Thyroid gland (tissue), 4 donors: Measurements from ENCODE around the gene B3GNT7. TPM values are rescaled to one million over a fixed set of nuclear protein-coding genes. Genes with fewer than 3 reads are reported as not detected.
A peak's percentile ranks its signal among the peaks of the same experiment; 100 is the strongest.
"Not testable (repeated sequence)": the region's sequence is repeated elsewhere in the genome, so short reads cannot be mapped to it uniquely, and the experiment has no call there.

ENCODE experiments used
- DNase-seq, 2 donors: peaks; one replicate each; pipeline ENCODE4 v3.0.0-alpha.2; 2019
- H3K27ac ChIP-seq, 3 donors: fragments of 200-600 bp; sonication (generic); 1 replicate in 2 of 3; 2 replicates in 1 of 3; pipeline ENCODE4 v1.5.1; 2016 to 2019; ENCODE audit warnings: mild to moderate bottlenecking in 1 of 3, moderate library complexity in 1 of 3
- H3K27me3 ChIP-seq: fragments of 200-600 bp; sonication (generic); one replicate; pipeline ENCODE4 v1.5.1; 2019
- H3K36me3 ChIP-seq, 2 donors: fragments of 200-600 bp; sonication (generic); one replicate each; pipeline ENCODE4 v1.5.1; 2016 to 2019
- H3K4me1 ChIP-seq, 2 donors: fragments of 200-600 bp; sonication (generic); one replicate each; pipeline ENCODE4 v1.5.1; 2017 to 2019
- H3K4me3 ChIP-seq, 3 donors: fragments of 200-600 bp; sonication (generic); replicated peaks in 1 of 3; 1 replicate in 2 of 3; 2 replicates in 1 of 3; pipeline ENCODE4 v1.5.1; 2016; ENCODE audit warnings: mild to moderate bottlenecking in 1 of 3
- H3K9me3 ChIP-seq: fragments of 200-600 bp; sonication (generic); one replicate; pipeline ENCODE4 v1.5.1; 2017
- POLR2A ChIP-seq, 2 donors: fragments of 450-650 bp; IDR thresholded peaks; one replicate each; pipeline ENCODE4 v1.6.1; 2017; ENCODE audit warnings: antibody characterized with exemption in 2 of 2, mild to moderate bottlenecking in 2 of 2, moderate library complexity in 1 of 2
- WGBS, 2 donors: methylation state at CpG; one replicate each; pipeline ENCODE4 v1.1.5; 2017; 5-methylcytosine and 5-hydroxymethylcytosine counted together
- intact Hi-C: fragments of 100-400 bp; cut with DNase I; formaldehyde crosslinking; loops from one replicate; pipeline ENCODE4 v1.15.1; 2023
- total RNA-seq, 4 donors: library from RNA; depleted of rRNA; stranded (reverse); fragments of >200 nt; gene quantifications; one replicate each; pipeline ENCODE4 v1.2.3, GENCODE V29; 2016
- TF ChIP-seq, protein P1 (sequence below), 6 experiments: fragments of 200-600 bp in 3 of 6; fragments of 450-650 bp in 3 of 6; sonication (generic) in 3 of 6; IDR thresholded peaks; one replicate each; pipeline ENCODE4 v1.5.1; 2016 to 2019; ENCODE audit warnings: antibody characterized with exemption in 6 of 6, mild to moderate bottlenecking in 2 of 6, inconsistent platforms in 1 of 6, moderate library complexity in 1 of 6

Gene B3GNT7
- total RNA-seq, 4 donors from 2014 or later, result 6.5 to 19.2 (median 7.8) TPM

DNA sequence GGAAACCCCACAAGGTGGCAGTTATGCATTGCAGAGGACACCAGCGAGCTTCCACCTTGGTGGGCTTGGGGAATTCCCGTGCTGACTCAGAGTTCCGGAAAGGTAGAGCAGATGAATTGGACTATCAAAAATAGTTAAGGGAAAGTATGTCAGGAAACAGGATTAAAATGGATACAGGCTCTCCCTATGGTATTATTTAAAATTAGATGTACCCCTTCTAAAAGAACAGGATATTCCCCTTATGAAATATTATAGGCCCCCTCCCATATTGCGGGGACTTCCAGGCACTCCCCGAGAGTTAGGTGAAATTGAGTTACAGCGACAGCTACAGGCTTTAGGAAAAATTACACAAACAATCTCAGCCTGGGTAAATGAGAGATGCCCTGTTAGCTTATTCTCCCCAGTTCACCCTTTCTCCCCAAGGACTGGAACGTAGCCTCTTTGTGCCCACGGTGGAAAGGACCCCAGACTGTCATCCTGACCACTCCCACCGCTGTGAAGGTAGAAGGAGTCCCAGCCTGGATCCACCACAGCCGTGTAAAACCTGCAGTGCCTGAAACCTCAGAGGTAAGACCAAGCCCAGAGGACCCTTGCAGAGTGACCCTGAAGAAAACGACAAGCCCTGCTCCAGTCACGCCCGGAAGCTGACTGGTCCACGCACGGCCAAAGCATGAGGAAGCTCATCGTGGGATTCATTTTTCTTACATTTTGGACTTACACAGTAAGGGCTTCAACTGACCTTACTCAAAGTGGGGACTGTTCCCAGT, 10.3 kb downstream of the B3GNT7 start:
- 27 to 34% methylated on average over 16 of the region's 16 CpGs for WGBS, 2 donors
- H3K9me3 ChIP-seq, intact Hi-C loops, H3K27ac ChIP-seq, DNase-seq, H3K27me3 ChIP-seq, H3K4me3 ChIP-seq, H3K4me1 ChIP-seq, H3K36me3 ChIP-seq: not testable (repeated sequence)
- TF ChIP-seq, protein P1, sequence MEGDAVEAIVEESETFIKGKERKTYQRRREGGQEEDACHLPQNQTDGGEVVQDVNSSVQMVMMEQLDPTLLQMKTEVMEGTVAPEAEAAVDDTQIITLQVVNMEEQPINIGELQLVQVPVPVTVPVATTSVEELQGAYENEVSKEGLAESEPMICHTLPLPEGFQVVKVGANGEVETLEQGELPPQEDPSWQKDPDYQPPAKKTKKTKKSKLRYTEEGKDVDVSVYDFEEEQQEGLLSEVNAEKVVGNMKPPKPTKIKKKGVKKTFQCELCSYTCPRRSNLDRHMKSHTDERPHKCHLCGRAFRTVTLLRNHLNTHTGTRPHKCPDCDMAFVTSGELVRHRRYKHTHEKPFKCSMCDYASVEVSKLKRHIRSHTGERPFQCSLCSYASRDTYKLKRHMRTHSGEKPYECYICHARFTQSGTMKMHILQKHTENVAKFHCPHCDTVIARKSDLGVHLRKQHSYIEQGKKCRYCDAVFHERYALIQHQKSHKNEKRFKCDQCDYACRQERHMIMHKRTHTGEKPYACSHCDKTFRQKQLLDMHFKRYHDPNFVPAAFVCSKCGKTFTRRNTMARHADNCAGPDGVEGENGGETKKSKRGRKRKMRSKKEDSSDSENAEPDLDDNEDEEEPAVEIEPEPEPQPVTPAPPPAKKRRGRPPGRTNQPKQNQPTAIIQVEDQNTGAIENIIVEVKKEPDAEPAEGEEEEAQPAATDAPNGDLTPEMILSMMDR (IDR thresholded peaks at IDR 0.05), result peak; percentile 14 to 65 (median 46)

DNA sequence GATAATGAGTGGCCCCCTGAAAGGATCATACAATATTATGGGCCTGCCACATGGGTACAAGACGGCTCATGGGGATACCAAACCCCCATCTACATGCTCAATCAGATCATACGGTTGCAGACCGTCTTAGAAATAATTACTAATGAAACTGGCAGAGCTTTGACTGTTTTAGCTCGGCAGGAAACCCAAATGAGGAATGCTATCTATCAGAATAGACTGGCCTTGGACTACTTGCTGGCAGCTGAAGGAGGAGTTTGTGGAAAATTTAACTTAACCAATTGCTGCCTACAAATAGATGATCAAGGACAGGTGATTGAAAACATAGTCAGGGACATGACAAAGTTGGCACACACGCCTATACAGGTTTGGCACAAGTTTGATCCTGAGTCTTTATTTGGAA, 12.2 kb downstream of the B3GNT7 start:
- H3K27ac ChIP-seq, H3K27me3 ChIP-seq, H3K36me3 ChIP-seq, H3K9me3 ChIP-seq, intact Hi-C loops, H3K4me3 ChIP-seq, DNase-seq: not testable (repeated sequence)
- WGBS, 2 donors, result 71 to 88% methylated on average over 5 of the region's 5 CpGs
- H3K4me1 ChIP-seq, result peaks cover 5 to 14% of the 10 kb centered on the region in 2 donors

DNA sequence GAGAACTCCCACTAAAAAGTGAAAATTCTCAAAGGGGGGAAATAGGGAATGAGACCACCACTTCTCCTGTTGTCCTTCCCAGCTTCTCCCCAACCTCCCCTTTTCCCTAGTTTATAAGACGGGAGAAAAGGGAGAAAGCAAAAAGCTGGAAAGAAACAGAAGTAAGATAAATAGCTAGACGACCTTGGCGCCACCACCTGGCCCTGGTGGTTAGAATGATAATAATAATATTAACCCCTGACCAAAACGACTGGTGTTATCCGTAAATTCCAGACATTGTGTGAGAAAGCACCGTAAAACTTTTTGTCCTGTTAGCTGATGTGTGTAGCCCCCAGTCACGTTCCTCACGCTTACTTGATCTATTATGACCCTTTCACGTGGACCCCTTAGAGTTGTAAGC, 12.8 kb downstream of the B3GNT7 start:
- intact Hi-C loops, H3K9me3 ChIP-seq, H3K36me3 ChIP-seq, H3K27ac ChIP-seq, H3K27me3 ChIP-seq, H3K4me3 ChIP-seq, DNase-seq: not testable (repeated sequence)
- H3K4me1 ChIP-seq, result peaks cover 5 to 15% of the 10 kb centered on the region in 2 donors
- WGBS, 2 donors, result 87 to 92% methylated on average over 9 of the region's 9 CpGs

DNA sequence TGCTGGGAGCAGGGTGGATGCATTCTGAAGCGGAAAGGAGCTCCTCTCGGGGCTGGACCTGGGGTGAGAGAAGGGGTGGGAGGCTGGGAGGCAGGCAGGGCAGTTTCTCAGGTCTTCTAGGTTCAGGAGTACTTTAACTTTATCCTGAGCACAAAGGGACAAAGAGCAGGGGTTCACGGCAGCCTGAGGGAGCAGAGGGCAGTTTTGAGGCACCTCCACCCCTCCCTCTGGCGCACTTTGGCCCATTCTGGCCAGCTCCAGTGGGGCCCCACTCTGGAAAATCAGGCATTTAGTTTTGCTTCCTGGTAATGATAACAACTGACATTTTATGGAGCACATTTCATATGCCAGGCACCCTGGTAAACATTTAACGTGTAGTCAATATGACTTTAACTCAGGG, 14.3 kb downstream of the B3GNT7 start:
- no peaks in the 10 kb centered on the region for H3K27me3 ChIP-seq
- no peaks in the 10 kb centered on the region for H3K36me3 ChIP-seq
- WGBS, 2 donors, result 95 to 99% methylated on average over 5 of the region's 5 CpGs
- no peak overlapping the region for H3K4me3 ChIP-seq
- no peak for TF ChIP-seq POLR2A (IDR thresholded peaks at IDR 0.05)
- TF ChIP-seq, protein P1 (IDR thresholded peaks at IDR 0.05), result no peak
- no peaks in the 10 kb centered on the region for H3K9me3 ChIP-seq
- intact Hi-C loops, result loop anchor here (5.0 kb wide), 2 partner anchors 182 to 307 kb away; no protein-coding TSS in a partner anchor
- H3K27ac ChIP-seq, result no peak overlapping the region
- peaks cover 5 to 12% of the 10 kb centered on the region in 2 donors for H3K4me1 ChIP-seq
- no peak for DNase-seq

DNA sequence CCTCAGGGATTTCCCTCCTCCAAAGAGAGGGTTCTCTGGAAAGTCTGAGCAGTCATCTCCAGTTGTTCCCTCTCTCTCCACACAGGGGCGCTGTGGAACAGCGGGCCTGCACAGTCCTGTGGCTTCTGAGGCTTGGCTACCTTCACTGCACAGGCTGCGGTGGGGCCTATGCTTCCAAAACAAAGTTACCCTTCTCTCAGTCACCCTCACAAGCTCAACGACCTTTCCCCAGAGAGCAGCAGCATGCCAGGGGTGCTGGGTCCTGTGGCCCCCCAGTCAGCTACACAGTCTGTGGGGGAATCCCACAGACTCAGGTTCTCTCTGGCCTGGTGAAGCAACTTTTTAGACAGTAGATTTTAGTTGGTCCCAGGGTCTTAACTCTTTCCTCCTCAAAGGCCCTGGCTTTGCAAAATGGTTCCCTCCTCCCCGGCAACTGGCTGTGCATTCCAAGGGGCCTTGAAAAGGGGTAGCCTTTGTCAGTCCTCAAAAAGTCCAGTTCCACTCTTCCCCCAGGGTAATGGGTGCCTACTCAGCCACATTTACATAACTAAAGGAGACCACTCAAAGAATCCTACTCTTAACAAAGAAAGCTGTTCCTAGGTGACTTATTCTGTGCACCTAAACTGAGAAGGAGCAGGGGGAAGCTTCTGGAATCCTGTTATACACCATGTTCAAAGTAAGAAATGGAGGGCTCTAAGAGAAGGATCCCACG, 14.9 kb downstream of the B3GNT7 start:
- H3K4me3 ChIP-seq, result no peak overlapping the region
- H3K4me1 ChIP-seq, result peaks cover 5 to 12% of the 10 kb centered on the region in 2 donors
- DNase-seq, result no peak
- intact Hi-C loops, result loop anchor here (5.0 kb wide), 2 partner anchors 183 to 308 kb away; no protein-coding TSS in a partner anchor
- H3K36me3 ChIP-seq, result no peaks in the 10 kb centered on the region
- TF ChIP-seq POLR2A (IDR thresholded peaks at IDR 0.05), result no peak
- TF ChIP-seq, protein P1 (IDR thresholded peaks at IDR 0.05), result no peak
- WGBS, 2 donors, result 68 to 78% methylated on average over 4 to 5 of the region's 6 CpGs
- no peaks in the 10 kb centered on the region for H3K9me3 ChIP-seq
- H3K27me3 ChIP-seq, result no peaks in the 10 kb centered on the region
- H3K27ac ChIP-seq, result no peak overlapping the region

DNA sequence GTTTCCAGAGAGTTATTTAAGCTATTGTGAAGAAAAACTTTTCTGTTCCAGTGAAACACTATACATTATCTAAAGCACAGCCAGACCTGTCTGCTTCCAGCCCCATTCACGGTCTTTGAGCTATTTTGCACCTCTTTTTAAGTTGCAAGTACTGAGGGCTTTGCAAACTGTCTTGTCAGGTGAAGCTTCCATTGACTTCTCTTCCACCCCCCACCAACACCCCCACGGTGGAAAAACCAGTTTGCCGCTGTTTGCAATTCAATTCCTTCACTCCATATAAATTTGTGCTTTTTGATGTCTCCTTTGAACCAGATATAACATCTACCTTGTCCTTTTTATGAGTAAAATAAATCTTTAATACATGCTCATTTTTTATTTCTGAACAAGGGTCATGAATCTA, 15.7 kb downstream of the B3GNT7 start:
- no peaks in the 10 kb centered on the region for H3K27me3 ChIP-seq
- TF ChIP-seq, protein P1 (IDR thresholded peaks at IDR 0.05), result no peak
- no peak for TF ChIP-seq POLR2A (IDR thresholded peaks at IDR 0.05)
- intact Hi-C loops, result loop anchor here (5.0 kb wide), 2 partner anchors 184 to 309 kb away; no protein-coding TSS in a partner anchor
- no peaks in the 10 kb centered on the region for H3K9me3 ChIP-seq
- WGBS, 2 donors, result 68 to 69% methylated on average over 3 of the region's 3 CpGs
- H3K4me3 ChIP-seq, result no peak overlapping the region
- no peak overlapping the region for H3K27ac ChIP-seq
- H3K36me3 ChIP-seq, result no peaks in the 10 kb centered on the region
- DNase-seq, result no peak
- peaks cover 5 to 9% of the 10 kb centered on the region in 2 donors for H3K4me1 ChIP-seq
